ENCODE data around the gene PRDM16.

DNA sequence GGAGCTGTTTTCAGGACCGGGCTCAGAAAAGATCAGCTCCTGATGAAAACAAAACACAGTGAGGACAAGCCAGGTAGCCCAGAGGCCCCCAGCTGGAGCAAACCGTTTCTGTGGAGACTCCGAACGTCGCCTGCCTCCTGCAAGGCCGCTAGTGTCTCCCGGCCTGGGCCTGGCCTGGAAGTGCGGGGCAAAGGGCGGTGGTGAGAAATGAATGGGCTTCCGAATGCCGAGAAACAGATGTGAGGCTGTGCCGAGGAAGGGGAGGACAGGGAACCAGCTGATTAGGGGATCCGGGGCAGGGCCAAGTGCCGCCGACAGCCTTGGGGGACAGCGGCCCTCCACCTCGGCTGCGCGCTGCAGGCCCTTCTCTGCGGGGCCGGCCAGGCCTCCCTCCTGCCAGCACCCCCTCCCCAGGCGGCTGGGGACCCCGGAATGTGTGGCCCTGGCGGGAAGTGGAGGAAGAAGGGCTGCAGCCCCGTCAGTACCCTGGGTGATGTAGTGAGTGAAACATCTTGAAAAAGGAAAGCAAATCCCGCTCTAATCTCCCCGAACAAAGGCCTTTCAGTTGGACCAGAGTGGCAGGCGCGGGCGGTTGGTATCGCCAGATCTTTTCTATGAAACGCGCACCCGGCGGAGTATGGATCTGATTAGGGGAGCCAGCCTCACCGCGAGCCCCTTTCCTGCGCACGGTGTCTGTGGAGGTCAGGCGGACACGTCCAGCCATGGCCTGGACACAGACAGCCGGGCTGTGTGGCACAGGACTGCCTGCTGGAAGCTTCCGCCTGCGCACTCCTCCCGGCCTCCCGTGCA is 52.6 kb downstream of the PRDM16 start:
- TF ChIP-seq CEBPB (IDR thresholded peaks at IDR 0.05; ENCODE audit: low read depth, low read length) (no peak), NRF1 (IDR thresholded peaks at IDR 0.05; ENCODE audit: low read depth, low read length) (no peak), KDM5A (IDR thresholded peaks at IDR 0.05; ENCODE audit: low read length) (no peak), YY1 (IDR thresholded peaks at IDR 0.05; ENCODE audit: low read depth, low read length) (no peak)
- TF ChIP-seq, protein P1, sequence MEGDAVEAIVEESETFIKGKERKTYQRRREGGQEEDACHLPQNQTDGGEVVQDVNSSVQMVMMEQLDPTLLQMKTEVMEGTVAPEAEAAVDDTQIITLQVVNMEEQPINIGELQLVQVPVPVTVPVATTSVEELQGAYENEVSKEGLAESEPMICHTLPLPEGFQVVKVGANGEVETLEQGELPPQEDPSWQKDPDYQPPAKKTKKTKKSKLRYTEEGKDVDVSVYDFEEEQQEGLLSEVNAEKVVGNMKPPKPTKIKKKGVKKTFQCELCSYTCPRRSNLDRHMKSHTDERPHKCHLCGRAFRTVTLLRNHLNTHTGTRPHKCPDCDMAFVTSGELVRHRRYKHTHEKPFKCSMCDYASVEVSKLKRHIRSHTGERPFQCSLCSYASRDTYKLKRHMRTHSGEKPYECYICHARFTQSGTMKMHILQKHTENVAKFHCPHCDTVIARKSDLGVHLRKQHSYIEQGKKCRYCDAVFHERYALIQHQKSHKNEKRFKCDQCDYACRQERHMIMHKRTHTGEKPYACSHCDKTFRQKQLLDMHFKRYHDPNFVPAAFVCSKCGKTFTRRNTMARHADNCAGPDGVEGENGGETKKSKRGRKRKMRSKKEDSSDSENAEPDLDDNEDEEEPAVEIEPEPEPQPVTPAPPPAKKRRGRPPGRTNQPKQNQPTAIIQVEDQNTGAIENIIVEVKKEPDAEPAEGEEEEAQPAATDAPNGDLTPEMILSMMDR (IDR thresholded peaks at IDR 0.05; ENCODE audit: control extremely low read depth in 1 of 3, insufficient read depth in 1 of 3, low read depth in 1 of 3, low read length in 3 of 3) = no peak

All from H1 (cell line).